GM18909 (cell line): ENCODE results near the gene IGFBP4.

Experiments
- ATAC-seq: cut with Tn5 transposase; IDR thresholded peaks from one replicate; pipeline ENCODE4 v1.9.1; 2021; ENCODE audit warnings: mild to moderate bottlenecking; ENCODE audit not compliant: unreplicated experiment, poor library complexity

The IGFBP4 gene

GRCh38 chr17:40430272-40431230, 12.7 kb upstream of the IGFBP4 start:
- ATAC-seq, result no peak

GRCh38 chr17:40431231-40431602, 12.0 kb upstream of the IGFBP4 start:
- no peak for ATAC-seq

GRCh38 chr17:40432864-40433528, 10.3 kb upstream of the IGFBP4 start:
- no peak for ATAC-seq

- ATAC-seq, result no peak
Measured at GRCh38 chr17:40433551-40434415, 9.5 kb upstream of the IGFBP4 start.

- ATAC-seq, result no peak
Measured at GRCh38 chr17:40436636-40437035, 6.6 kb upstream of the IGFBP4 start.

GRCh38 chr17:40437095-40437732, 6.0 kb upstream of the IGFBP4 start:
- no peak for ATAC-seq

GRCh38 chr17:40440166-40440565, 3.1 kb upstream of the IGFBP4 start:
- no peak for ATAC-seq

GRCh38 chr17:40442392-40443195, 656 bp upstream of the IGFBP4 start:
- no peak for ATAC-seq

- no peak for ATAC-seq
Measured at GRCh38 chr17:40443988-40444899, 994 bp downstream of the IGFBP4 start.

- ATAC-seq, result no peak
Measured at GRCh38 chr17:40445751-40446468, 2.7 kb downstream of the IGFBP4 start.

GRCh38 chr17:40447148-40447644, 3.9 kb downstream of the IGFBP4 start:
- ATAC-seq, result no peak

- ATAC-seq, result no peak
Measured at GRCh38 chr17:40447806-40448205, 4.6 kb downstream of the IGFBP4 start.

GRCh38 chr17:40448213-40448638, 5.0 kb downstream of the IGFBP4 start:
- ATAC-seq, result no peak

GRCh38 chr17:40448639-40449261, 5.5 kb downstream of the IGFBP4 start:
- no peak for ATAC-seq

GRCh38 chr17:40450175-40450574, 6.9 kb downstream of the IGFBP4 start:
- no peak for ATAC-seq

- ATAC-seq, result no peak
Measured at GRCh38 chr17:40451420-40451819, 8.2 kb downstream of the IGFBP4 start.

GRCh38 chr17:40452216-40452787, 9.1 kb downstream of the IGFBP4 start:
- no peak for ATAC-seq
